Liver (tissue), 9 donors: ENCODE results near the gene TPSG1. TPM values are rescaled to one million over a fixed set of nuclear protein-coding genes. Genes with fewer than 3 reads are reported as not detected.

Source experiments
- DNase-seq: peaks from one replicate; pipeline ENCODE4 v3.0.0-alpha.2; 2017; ENCODE audit warnings: low spot score
- H3K27ac ChIP-seq, 2 donors: one replicate each; pipeline ENCODE4 v1.7.0; 2013; ENCODE audit warnings: inconsistent platforms in 2 of 2, low read length in 2 of 2, control low read depth in 1 of 2, low read depth in 1 of 2, mild to moderate bottlenecking in 1 of 2
- H3K27me3 ChIP-seq, 4 donors: one replicate each; pipeline versions ENCODE4 v1.6.1 to v1.7.0; 2013; ENCODE audit warnings: low read length in 3 of 4, inconsistent platforms in 1 of 4, mild to moderate bottlenecking in 1 of 4, moderate library complexity in 1 of 4; ENCODE audit not compliant: control insufficient read depth in 4 of 4, insufficient read depth in 4 of 4
- H3K36me3 ChIP-seq, 4 donors: one replicate each; pipeline versions ENCODE4 v1.6.1 to v1.7.0; 2013; ENCODE audit warnings: low read length in 3 of 4, mild to moderate bottlenecking in 3 of 4, low read depth in 1 of 4, moderate library complexity in 1 of 4; ENCODE audit not compliant: control insufficient read depth in 4 of 4, insufficient read depth in 3 of 4
- H3K4me1 ChIP-seq, 4 donors: one replicate each; pipeline versions ENCODE4 v1.6.1 to v1.7.0; 2013; ENCODE audit warnings: low read length in 3 of 4, mild to moderate bottlenecking in 3 of 4, moderate library complexity in 1 of 4; ENCODE audit not compliant: control insufficient read depth in 4 of 4, insufficient read depth in 4 of 4
- H3K4me3 ChIP-seq, 3 donors: one replicate each; pipeline versions ENCODE4 v1.6.1 to v1.7.0; 2013; ENCODE audit warnings: low read length in 3 of 3, control low read depth in 1 of 3, low read depth in 1 of 3, mild to moderate bottlenecking in 1 of 3
- H3K9ac ChIP-seq, 2 donors: one replicate each; pipeline ENCODE4 v1.7.0; 2013; ENCODE audit warnings: low read length in 2 of 2, mild to moderate bottlenecking in 2 of 2, moderate library complexity in 2 of 2, control low read depth in 1 of 2, low read depth in 1 of 2
- H3K9me3 ChIP-seq, 4 donors: one replicate each; pipeline versions ENCODE4 v1.6.1 to v1.7.0; 2013; ENCODE audit warnings: low read length in 3 of 4; ENCODE audit not compliant: control insufficient read depth in 4 of 4
- EGR1 ChIP-seq, 2 donors: IDR thresholded peaks; 2 replicates each; pipeline ENCODE4 v1.6.1; 2016 to 2018; ENCODE audit warnings: antibody characterized with exemption in 2 of 2, low read depth in 2 of 2
- FOXA1 ChIP-seq: IDR thresholded peaks from 2 replicates; pipeline ENCODE4 v1.6.1; 2016; ENCODE audit warnings: antibody characterized with exemption
- FOXA2 ChIP-seq: IDR thresholded peaks from 2 replicates; pipeline ENCODE4 v1.6.1; 2016; ENCODE audit warnings: antibody characterized with exemption
- GABPA ChIP-seq, 2 donors: IDR thresholded peaks in 1 of 2; conservative IDR thresholded peaks in 1 of 2; 2 replicates each; pipeline ENCODE4 v1.6.1; 2016; ENCODE audit warnings: antibody characterized with exemption in 2 of 2, mild to moderate bottlenecking in 1 of 2, moderate library complexity in 1 of 2
- HNF4G ChIP-seq: IDR thresholded peaks from 2 replicates; pipeline ENCODE4 v1.6.1; 2016; ENCODE audit warnings: antibody characterized with exemption
- JUND ChIP-seq, 2 donors: IDR thresholded peaks; 2 replicates each; pipeline ENCODE4 v1.6.1; 2016; ENCODE audit warnings: antibody characterized with exemption in 2 of 2
- NR2F2 ChIP-seq: IDR thresholded peaks from 2 replicates; pipeline ENCODE4 v1.6.1; 2016; ENCODE audit warnings: antibody characterized with exemption
- SP1 ChIP-seq: IDR thresholded peaks from 2 replicates; pipeline ENCODE4 v1.6.1; 2018; ENCODE audit warnings: antibody characterized with exemption, mild to moderate bottlenecking
- TAF1 ChIP-seq: conservative IDR thresholded peaks from 2 replicates; pipeline ENCODE4 v1.6.1; 2016; ENCODE audit warnings: antibody characterized with exemption, mild to moderate bottlenecking
- YY1 ChIP-seq: IDR thresholded peaks from 2 replicates; pipeline ENCODE4 v1.6.1; 2016; ENCODE audit warnings: antibody characterized with exemption, mild to moderate bottlenecking
- WGBS: extraction: QIAGEN DNeasy Blood & Tissue Kit; methylation state at CpG from one replicate; pipeline ENCODE4 v1.1.7; 2013; 5-methylcytosine and 5-hydroxymethylcytosine counted together
- polyA plus RNA-seq, 2 donors: library from polyadenylated mRNA; stranded (reverse) in 1 of 2; unstranded in 1 of 2; fragments of 200-250 nt in 1 of 2; fragments of >200 nt in 1 of 2; fragmentation: Nextera tagmentation in 1 of 2; extraction: Ambion mirVana in 1 of 2; gene quantifications; one replicate each; pipeline versions ENCODE4 v1.2.1 to v1.2.3, GENCODE V29; 2013 to 2015
- total RNA-seq, 2 donors: library from RNA; depleted of rRNA; stranded (reverse); fragments of >200 nt; gene quantifications; one replicate each; pipeline ENCODE4 v1.2.3, GENCODE V29; 2014
- TF ChIP-seq, protein P1 (sequence below): IDR thresholded peaks from 2 replicates; pipeline ENCODE4 v1.6.1; 2016; ENCODE audit warnings: antibody characterized with exemption
- TF ChIP-seq, protein P2 (sequence below): IDR thresholded peaks from 2 replicates; pipeline ENCODE4 v1.6.1; 2016; ENCODE audit warnings: antibody characterized with exemption
- TF ChIP-seq, protein P3 (sequence below): fragments of 150-350 bp; IDR thresholded peaks from 2 replicates; pipeline ENCODE4 v1.5.1; 2017; ENCODE audit warnings: improper control_type of control experiment, low read depth, low read length; ENCODE audit not compliant: missing input control
- TF ChIP-seq, protein P4 (sequence below): IDR thresholded peaks from 2 replicates; pipeline ENCODE4 v1.6.1; 2016; ENCODE audit warnings: antibody characterized with exemption
- donor health status: healthy.
- donor health status: healthy.
- donor health status: healthy.
- donor health status: healthy.
- donor health status: healthy.

Gene TPSG1
- total and polyA plus RNA-seq, 4 donors, result 0.55 TPM; not detected in 3

DNA sequence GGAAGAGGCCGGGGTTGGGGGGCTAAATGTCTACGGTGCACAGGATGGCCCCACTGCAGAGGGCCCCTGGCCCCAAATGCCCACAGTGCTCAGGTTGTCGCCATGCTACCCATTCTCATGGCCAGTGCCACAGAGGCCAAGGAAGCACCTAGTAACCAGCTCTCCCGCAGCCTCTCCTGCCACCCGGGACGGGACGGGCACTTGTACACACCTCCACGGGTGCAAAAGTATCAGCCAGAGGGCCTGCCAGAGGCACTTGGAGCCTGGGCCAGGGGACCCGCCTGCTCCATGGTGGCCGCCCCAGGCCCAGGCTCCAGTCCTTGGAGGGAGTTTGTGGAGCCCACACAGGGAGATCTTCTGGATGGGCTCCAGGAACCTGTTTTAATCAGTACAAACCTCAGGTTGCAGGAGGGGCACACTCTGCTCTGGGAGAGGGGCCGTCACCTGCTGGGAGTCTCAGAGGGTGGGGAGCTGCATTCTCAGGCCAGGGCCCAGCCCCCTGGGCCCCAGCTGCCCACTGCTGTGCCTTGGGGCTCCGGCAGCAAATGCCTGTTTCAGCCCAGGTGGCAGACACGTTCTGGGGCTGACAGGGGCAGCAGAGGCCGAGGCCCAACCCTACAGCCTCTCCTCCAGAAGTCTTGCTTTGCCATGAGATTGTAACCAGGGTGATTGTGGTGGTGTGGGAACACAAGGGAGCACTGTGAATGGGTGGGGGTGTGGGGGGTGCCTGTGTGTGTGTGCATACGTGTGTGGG, 38.7 kb upstream of the TPSG1 start:
- Histone ChIP-seq H3K4me3 (no peak overlapping the region), H3K4me1 (no peaks in the 10 kb centered on the region), H3K36me3 (no peaks in the 10 kb centered on the region), H3K9ac (no peak overlapping the region), H3K27ac (no peak overlapping the region), H3K9me3 (no peaks in the 10 kb centered on the region), H3K27me3 (peaks cover 0 to 9% (median 1%) of the 10 kb centered on the region in 4 donors)
- TF ChIP-seq, protein P1, sequence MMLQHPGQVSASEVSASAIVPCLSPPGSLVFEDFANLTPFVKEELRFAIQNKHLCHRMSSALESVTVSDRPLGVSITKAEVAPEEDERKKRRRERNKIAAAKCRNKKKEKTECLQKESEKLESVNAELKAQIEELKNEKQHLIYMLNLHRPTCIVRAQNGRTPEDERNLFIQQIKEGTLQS, result no peak
- no peak for TF ChIP-seq SP1
- no peak for TF ChIP-seq FOXA2
- no peak for TF ChIP-seq NR2F2
- TF ChIP-seq EGR1 (IDR thresholded peaks at IDR 0.05; ENCODE audit: low read depth in 2 of 2), result no peak
- no peak for DNase-seq
- 82% methylated on average over 15 of the region's 15 CpGs for WGBS

DNA sequence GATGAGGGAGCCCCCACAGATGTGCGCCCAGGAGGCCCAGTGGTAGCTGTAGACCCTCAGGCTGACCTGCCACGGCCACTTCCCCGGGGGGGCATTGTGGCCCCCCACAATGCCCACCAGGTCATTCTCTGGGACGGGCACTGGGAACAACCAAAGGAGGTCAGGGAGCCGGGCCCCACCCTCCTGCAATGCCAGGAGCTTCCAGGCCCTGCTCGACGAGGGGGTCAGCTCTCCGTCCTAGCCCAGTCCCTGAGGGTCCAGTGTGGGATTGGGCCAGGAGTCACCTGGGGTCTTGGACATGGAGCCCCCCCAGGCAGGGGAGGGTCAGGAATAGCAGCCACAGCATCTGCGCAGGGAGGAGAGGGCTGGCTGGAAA, 37.8 kb upstream of the TPSG1 start:
- WGBS, result 77% methylated on average over 9 of the region's 9 CpGs
- Histone ChIP-seq H3K36me3 (no peaks in the 10 kb centered on the region), H3K9me3 (no peaks in the 10 kb centered on the region), H3K27ac (no peak overlapping the region), H3K9ac (no peak overlapping the region), H3K4me3 (no peak overlapping the region), H3K4me1 (no peaks in the 10 kb centered on the region), H3K27me3 (peaks cover 0 to 9% (median 1%) of the 10 kb centered on the region in 4 donors)
- DNase-seq, result no peak
- TF ChIP-seq, protein P2, sequence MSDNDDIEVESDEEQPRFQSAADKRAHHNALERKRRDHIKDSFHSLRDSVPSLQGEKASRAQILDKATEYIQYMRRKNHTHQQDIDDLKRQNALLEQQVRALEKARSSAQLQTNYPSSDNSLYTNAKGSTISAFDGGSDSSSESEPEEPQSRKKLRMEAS, result no peak
- TF ChIP-seq EGR1 (IDR thresholded peaks at IDR 0.05; ENCODE audit: low read depth in 2 of 2) (no peak), FOXA1 (no peak), YY1 (no peak), JUND (IDR thresholded peaks at IDR 0.05) (no peak), GABPA (IDR thresholded peaks at IDR 0.05 in 1 of 2, conservative IDR thresholded peaks at IDR 0.05 in 1 of 2) (no peak), HNF4G (no peak), FOXA2 (no peak), TAF1 (no peak)
- TF ChIP-seq, protein P3, sequence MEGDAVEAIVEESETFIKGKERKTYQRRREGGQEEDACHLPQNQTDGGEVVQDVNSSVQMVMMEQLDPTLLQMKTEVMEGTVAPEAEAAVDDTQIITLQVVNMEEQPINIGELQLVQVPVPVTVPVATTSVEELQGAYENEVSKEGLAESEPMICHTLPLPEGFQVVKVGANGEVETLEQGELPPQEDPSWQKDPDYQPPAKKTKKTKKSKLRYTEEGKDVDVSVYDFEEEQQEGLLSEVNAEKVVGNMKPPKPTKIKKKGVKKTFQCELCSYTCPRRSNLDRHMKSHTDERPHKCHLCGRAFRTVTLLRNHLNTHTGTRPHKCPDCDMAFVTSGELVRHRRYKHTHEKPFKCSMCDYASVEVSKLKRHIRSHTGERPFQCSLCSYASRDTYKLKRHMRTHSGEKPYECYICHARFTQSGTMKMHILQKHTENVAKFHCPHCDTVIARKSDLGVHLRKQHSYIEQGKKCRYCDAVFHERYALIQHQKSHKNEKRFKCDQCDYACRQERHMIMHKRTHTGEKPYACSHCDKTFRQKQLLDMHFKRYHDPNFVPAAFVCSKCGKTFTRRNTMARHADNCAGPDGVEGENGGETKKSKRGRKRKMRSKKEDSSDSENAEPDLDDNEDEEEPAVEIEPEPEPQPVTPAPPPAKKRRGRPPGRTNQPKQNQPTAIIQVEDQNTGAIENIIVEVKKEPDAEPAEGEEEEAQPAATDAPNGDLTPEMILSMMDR, result no peak
- TF ChIP-seq, protein P4, sequence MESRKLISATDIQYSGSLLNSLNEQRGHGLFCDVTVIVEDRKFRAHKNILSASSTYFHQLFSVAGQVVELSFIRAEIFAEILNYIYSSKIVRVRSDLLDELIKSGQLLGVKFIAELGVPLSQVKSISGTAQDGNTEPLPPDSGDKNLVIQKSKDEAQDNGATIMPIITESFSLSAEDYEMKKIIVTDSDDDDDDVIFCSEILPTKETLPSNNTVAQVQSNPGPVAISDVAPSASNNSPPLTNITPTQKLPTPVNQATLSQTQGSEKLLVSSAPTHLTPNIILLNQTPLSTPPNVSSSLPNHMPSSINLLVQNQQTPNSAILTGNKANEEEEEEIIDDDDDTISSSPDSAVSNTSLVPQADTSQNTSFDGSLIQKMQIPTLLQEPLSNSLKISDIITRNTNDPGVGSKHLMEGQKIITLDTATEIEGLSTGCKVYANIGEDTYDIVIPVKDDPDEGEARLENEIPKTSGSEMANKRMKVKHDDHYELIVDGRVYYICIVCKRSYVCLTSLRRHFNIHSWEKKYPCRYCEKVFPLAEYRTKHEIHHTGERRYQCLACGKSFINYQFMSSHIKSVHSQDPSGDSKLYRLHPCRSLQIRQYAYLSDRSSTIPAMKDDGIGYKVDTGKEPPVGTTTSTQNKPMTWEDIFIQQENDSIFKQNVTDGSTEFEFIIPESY, result no peak
- TF ChIP-seq, protein P1, result no peak
